Measurements from ENCODE around the gene GART.
A peak's percentile ranks its signal among the peaks of the same experiment; 100 is the strongest.
"Not testable (repeated sequence)": the region's sequence is repeated elsewhere in the genome, so short reads cannot be mapped to it uniquely, and the experiment has no call there.

Gene GART

GRCh38 chr21:33511639-33512038 lies 30.3 kb downstream of the GART start:
- DNase-seq = no peak

DNA sequence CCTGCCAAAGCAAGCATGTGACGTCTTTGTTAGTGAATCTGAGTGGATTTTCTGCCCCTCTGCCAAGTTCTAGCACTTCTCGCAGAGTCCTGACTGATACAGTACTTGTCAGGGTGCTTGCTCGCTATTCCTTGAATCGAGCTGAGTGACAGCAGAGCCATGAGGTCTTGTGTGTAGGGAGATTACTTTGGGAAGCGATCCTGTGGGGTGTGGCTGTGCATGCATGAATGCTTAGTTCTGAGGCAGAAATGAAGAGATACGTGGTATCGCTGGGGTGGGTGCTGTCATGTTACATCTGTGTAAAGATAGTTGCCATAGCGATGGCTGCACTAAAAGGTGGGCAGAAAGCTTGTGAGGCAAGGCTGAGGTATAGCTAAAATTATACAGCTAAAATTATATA lies 31.1 kb downstream of the GART start:
- no peak for DNase-seq

DNA sequence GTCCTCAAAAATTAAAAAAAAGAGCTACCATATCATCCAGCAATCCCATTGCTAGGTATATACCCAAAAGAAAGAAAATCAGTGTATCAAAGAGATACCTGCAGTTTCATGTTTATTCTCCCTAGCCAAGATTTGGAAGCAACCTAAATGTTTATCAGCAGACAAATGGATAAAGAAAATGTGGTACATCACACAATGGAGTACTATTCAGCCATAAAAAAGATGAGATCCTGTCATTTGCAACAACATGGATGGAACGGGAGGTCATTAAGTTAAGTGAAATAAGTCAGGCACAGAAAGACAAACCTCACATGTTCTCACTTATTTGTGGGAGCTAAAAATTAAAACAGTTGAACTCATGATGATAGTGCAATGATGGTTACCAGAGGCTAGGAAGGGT lies 34.9 kb downstream of the GART start:
- not testable (repeated sequence) for DNase-seq

DNA sequence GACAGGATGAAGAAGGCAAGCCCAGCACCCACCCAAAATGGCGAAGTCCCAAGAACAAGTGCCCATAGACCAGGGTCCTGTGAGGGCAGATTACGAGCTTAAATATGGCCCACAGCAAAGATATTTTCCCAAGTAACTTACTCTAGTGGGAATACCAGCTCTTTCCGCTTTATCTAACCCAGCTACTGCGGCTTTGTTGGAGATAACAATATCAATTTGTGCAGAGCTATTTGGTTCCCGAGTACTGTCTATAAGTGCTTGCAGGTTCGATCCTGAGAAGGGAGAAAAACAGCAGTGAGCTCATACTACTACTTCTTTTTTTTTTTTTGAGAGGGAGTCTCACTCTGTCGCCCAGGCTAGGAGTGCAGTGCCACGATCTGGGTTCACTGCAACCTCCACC lies 36.1 kb downstream of the GART start:
- DNase-seq = no peak

DNA sequence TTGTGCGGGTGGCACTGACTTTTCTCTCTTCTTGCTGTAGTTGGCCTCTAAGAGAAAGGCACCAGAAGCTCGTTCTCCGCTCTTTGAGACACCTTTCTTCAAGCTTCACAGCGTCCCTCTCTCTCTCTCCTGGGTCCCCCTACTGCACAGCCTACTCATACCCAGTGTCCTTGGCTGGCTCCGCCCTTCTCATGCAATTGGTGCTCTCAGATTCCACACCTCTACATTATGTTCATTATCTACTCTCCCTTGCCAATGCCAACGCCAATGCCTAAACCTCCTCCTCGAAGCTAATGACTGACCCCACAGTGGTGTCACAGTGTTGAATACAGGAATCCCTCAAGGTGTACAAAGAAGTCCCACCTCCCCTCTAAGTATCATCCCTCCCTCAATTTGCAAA lies 45.6 kb downstream of the GART start:
- DNase-seq = no peak

DNA sequence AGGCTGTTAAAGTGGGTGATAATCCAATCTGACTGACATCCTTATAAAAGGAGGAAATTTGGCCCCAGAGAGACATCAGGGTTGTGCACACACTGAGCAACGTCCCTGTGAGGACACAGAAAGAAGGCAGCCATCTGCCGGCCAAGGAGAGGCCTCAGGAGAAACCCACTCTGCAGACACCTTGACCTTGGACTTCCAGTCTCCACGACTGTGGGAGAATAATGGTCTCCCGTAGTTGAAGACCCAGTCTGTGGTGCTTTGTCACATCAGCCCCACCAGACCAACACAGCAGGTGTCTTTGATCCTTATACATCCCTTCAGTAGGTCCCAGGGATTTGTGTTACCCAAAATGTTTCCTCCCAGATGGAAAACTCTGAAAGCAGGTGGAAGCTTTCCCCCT lies 46.2 kb downstream of the GART start:
- no peak for DNase-seq

DNA sequence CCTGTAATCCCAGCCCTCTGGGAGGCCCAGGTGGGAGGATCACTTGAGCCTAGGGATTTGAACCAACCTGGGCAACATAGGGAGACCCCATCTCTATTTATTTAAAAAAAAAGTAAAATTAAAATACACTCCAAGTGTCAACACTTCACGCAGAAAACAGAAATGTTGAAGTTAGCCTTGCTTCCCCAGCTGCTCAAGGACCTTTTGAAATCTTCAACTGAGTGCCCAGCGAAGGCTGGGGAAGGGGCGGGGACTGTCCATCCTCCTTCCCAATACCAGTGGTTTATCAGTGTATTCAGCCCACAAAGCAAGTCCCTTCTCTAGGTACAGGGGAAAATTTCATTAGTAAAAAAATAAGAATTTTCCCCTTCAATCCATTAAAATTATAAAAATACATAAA lies 48.2 kb downstream of the GART start:
- DNase-seq = no peak

- no peak for DNase-seq
Measured at GRCh38 chr21:33492571-33492970, 49.3 kb downstream of the GART start.

DNA sequence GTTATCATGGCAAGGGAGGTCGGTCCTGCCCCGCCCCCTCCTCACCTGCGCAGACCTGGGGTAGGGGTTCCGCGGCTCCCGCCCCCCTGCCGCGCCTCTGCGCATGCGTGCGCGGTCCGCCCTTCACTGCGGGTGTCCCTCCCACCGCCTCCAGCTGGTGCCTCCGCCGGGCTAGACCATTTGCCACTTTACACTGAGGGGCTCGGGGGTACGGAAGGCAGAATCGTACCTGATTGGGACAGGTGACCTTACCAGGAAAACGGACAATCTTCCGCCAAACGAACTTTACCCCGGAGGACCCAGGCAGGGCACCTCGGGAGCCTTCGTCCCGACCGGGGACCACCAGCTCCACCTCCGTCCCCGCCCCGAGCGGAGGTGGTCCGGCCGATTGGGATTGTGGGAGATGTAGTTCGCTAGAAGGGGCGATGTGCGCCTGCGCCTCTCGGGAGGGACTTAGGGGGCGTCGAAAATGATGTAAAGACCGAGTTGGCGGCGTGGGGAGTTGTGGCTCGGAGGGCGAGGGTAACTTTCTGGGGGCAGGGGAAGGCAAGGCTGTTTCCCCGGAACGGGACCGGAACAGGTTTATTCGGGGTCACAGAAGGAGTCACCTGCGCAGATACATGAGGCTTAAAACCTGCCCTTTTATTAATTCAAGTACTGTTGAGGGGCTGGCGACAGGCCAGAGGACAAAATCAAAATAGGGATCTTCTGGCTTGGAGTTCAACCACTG lies 50.4 kb downstream of the GART start, which contains the start of gene DNAJC28:
Gene DNAJC28 (minus strand): TSS at position 344 of the 730 bp plus-strand sequence. CDS start 2,323 bp downstream, outside the sequence.
- peak; percentile 91 to 99 (median 94) for DNase-seq

- no peak for DNase-seq
Measured at GRCh38 chr21:33490991-33491372, 50.9 kb downstream of the GART start.

- DNase-seq = no peak
Measured at GRCh38 chr21:33488936-33489335, 53.0 kb downstream of the GART start.

DNA sequence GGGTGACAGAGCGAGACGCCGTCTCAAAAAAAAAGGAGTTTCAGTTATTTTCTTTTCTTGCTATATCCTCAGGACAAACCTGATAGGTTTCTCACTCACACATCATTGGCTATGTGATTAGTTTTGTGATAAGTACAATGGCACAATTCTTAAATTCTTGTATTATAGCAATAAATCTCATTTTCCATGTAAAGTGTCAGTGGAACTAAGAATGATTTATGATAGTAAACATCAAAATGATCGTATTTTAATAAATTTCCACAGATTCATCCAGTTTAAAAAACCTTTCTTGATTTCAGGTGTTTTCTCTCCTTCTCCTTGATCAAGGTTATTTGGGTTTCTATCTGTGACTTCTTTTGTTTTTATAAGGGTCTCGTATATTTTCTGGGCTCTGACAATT lies 53.9 kb downstream of the GART start:
- no peak for DNase-seq

GRCh38 chr21:33481314-33481943 lies 60.5 kb downstream of the GART start:
- DNase-seq = no peak

DNA sequence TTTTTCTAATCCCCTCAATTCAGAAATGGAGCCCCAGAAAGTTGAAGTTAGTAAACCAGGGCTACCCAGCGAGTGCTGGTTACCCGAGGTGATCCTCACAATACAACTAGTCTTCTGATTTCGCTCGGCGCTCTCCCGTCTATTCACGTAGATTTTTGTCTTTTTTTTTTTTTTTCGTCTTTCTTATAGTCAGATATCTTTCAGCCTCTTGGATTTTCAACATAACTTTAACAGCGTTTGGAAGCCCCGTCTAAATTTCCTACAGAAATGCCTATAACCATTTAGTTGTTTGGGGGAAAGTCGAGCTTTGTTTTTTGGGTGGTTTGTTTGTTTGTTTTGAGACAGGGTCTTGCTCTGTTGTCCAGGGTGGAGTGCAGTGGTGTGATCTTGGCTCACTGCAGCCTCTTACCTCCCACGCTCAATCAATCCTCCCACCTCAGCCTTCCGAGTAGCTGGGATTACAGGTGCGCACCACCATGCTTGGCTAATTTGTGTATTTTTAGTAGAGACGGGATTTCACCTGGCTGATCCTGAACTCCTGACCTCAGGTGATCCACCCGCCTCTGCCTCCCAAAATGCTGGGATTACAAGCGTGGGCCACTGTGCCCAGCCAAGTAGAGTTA lies 61.3 kb downstream of the GART start:
- no peak for DNase-seq

- DNase-seq = peak; percentile 91 to 97 (median 94)
Measured at GRCh38 chr21:33479679-33480480, 62.0 kb downstream of the GART start, which contains the start of gene TMEM50B. Gene TMEM50B, minus strand, starts transcription at chr21:33479974. Its CDS starts 11,089 bp downstream, at chr21:33468885.

DNA sequence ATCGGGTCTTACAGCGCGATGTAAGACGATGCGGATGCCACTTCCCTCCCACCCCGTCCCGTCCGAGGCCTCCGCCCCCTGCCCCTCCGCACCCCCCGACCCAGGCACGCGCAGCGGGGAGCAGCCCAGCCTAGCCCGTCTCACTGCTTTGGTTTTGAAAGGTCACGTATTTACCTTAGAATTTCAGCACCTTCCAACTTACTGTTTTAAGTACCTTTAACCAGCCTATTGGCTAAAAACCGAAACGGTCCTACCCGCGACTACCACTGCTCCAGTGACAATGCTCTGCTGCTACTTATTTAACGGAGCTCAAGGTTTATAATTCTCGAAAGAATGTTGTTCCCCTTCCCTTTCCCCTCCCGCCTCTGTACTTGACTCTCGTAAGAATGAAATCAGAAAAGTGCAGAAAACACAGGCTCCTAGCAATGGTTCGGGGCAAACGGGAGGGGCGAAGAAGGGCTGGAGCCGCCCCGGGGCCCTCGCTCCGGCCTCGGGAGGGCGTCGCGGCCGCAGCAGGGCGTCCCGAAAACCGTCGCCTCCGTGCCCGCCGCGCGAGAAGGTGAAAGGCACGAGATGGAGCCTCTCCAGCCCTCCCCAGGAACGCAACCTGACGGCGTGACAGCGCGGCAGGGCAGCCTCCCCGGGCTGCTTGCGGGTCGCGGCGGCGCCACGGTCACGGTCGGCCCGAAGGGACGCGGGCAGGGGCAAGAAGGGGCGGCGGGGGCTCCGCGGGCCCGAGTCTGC lies 62.8 kb downstream of the GART start:
- peak; percentile 42 to 81 (median 62) for DNase-seq

GRCh38 chr21:33478182-33478581 lies 63.7 kb downstream of the GART start:
- DNase-seq = no peak

- DNase-seq = no peak
Measured at GRCh38 chr21:33477066-33477465, 64.9 kb downstream of the GART start.

DNA sequence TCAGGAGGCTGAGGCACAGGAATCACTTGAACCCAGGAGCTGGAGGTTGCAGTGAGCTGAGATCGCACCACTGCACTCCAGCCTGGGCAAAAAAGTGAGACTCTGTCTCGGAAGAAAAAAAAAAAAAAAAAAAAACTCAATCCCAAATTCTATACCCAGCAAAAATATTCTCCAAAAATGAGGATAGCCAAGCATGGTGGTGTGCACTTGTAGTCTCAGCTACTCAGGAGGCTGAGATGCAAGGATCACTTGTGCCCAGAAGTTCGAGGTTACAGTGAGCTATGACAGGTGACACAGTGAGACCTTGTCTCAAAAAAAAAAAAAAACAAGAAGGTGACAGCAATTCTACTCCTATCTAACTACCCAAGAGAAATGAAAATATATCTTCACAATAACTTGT lies 68.6 kb downstream of the GART start:
- DNase-seq = no peak

- DNase-seq = no peak
Measured at GRCh38 chr21:33470701-33471100, 71.2 kb downstream of the GART start.

DNA sequence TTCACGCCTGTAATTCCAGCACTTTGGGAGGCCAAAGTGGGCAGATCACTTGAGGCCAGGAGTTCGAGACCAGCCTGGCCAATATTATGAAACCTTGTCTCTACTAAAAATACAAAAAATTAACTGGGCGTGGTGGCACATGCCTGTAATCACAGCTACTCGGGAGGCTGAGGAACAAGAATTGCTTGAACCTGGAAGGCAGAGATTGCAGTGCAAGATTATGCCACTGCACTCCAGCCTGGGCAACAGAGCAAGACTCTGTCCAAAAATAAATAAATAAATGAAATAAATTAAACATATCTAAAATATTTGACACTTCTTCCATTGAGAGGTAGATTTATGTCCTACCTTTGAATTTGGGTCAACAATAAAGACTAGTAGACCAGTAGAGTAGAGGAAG lies 72.7 kb downstream of the GART start:
- not testable (repeated sequence) for DNase-seq

- no peak for DNase-seq
Measured at GRCh38 chr21:33461538-33462250, 80.2 kb downstream of the GART start.

All from stimulated activated naive CD4-positive, alpha-beta T cell (primary cell).